Body of pancreas (tissue), 4 donors: ENCODE measurements around the gene ADAM11.

Source experiments
- CTCF ChIP-seq, 7 experiments: fragments of 450-650 bp in 4 of 7; fragments of 200-600 bp in 3 of 7; sonication (generic) in 3 of 7; IDR thresholded peaks; one replicate each; pipeline ENCODE4 v1.5.1; 2016 to 2019; ENCODE audit warnings: antibody characterized with exemption in 7 of 7
- POLR2A ChIP-seq, 3 donors: fragments of 450-650 bp; IDR thresholded peaks; one replicate each; pipeline ENCODE4 v1.6.1; 2016; ENCODE audit warnings: antibody characterized with exemption in 3 of 3, mild to moderate bottlenecking in 2 of 3

- TF ChIP-seq CTCF (IDR thresholded peaks at IDR 0.05) (no peak), POLR2A (IDR thresholded peaks at IDR 0.05) (no peak)
These were observed 13.7 kb downstream of the ADAM11 start for GRCh38 chr17:44772308-44773045.
